ENCODE data around the gene GRID2IP. TPM values are rescaled to one million over a fixed set of nuclear protein-coding genes. Genes with fewer than 3 reads are reported as not detected.

GRID2IP gene
- total RNA-seq, 2 donors from 2014 or later = 0.37 to 0.45 TPM

- intact Hi-C loops (cut with DNase I) = no loop called here
- DNase-seq = no peak
- Histone ChIP-seq H3K4me3 (no peak overlapping the region), H3K9ac (ENCODE audit: low read depth in 2 of 2, low read length in 2 of 2) (no peak overlapping the region), H3K4me1 (no peaks in the 10 kb centered on the region), H3K27ac (no peak overlapping the region), H3K9me3 (no peaks in the 10 kb centered on the region), H3K36me3 (no peaks in the 10 kb centered on the region), H3K27me3 (no peaks in the 10 kb centered on the region)
- TF ChIP-seq CTCF (IDR thresholded peaks at IDR 0.05) = no peak
These were observed 8.9 kb downstream of the GRID2IP start for GRCh38 chr7:6542368-6542767.

GRCh38 chr7:6536262-6537260 is 14.7 kb downstream of the GRID2IP start:
- intact Hi-C loops (cut with DNase I) = no loop called here
- Histone ChIP-seq H3K27me3 (peaks cover 12% of the 10 kb centered on the region), H3K4me3 (peak overlapping the region; percentile 11), H3K36me3 (no peaks in the 10 kb centered on the region), H3K27ac (no peak overlapping the region), H3K9ac (ENCODE audit: low read depth in 2 of 2, low read length in 2 of 2) (peak overlapping the region in 1 of 2 donors; percentile 12), H3K4me1 (no peaks in the 10 kb centered on the region), H3K9me3 (no peaks in the 10 kb centered on the region)
- no peak for TF ChIP-seq CTCF (IDR thresholded peaks at IDR 0.05)
- no peak for DNase-seq

GRCh38 chr7:6533893-6534495 is 17.3 kb downstream of the GRID2IP start:
- no peak for TF ChIP-seq CTCF (IDR thresholded peaks at IDR 0.05)
- intact Hi-C loops (cut with DNase I) = no loop called here
- DNase-seq = no peak
- H3K27me3 ChIP-seq = peaks cover 26% of the 10 kb centered on the region
- no peaks in the 10 kb centered on the region for H3K9me3 ChIP-seq
- no peaks in the 10 kb centered on the region for H3K4me1 ChIP-seq
- no peak overlapping the region for H3K27ac ChIP-seq
- H3K9ac ChIP-seq (ENCODE audit: low read depth in 2 of 2, low read length in 2 of 2) = no peak overlapping the region
- no peaks in the 10 kb centered on the region for H3K36me3 ChIP-seq
- no peak overlapping the region for H3K4me3 ChIP-seq

DNA sequence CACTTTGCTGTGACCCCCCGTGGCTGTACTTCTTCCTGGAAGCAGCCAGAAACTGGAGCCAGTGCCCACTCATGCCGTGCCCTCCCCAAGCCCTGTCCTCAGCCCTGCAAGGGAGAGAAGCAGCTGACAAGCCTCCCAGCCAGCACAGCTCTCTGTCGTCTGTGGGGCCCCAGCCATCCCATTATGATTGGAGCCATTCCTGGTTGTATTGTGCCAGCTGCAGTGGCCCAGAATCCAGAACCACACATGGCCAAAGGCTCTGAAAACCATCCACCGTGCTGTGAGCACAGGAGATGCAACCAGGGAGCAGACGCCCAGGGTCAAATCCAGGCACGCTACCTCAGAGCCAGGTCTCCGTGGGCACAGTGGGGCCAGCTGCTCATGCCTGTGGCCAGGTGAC is 18.7 kb downstream of the GRID2IP start:
- H3K4me1 ChIP-seq = no peaks in the 10 kb centered on the region
- no peak for TF ChIP-seq CTCF (IDR thresholded peaks at IDR 0.05)
- DNase-seq = no peak
- intact Hi-C loops (cut with DNase I) = no loop called here
- no peak overlapping the region for H3K4me3 ChIP-seq
- no peaks in the 10 kb centered on the region for H3K9me3 ChIP-seq
- no peak overlapping the region for H3K27ac ChIP-seq
- H3K27me3 ChIP-seq = peaks cover 26% of the 10 kb centered on the region
- H3K36me3 ChIP-seq = no peaks in the 10 kb centered on the region
- H3K9ac ChIP-seq (ENCODE audit: low read depth in 2 of 2, low read length in 2 of 2) = no peak overlapping the region

DNA sequence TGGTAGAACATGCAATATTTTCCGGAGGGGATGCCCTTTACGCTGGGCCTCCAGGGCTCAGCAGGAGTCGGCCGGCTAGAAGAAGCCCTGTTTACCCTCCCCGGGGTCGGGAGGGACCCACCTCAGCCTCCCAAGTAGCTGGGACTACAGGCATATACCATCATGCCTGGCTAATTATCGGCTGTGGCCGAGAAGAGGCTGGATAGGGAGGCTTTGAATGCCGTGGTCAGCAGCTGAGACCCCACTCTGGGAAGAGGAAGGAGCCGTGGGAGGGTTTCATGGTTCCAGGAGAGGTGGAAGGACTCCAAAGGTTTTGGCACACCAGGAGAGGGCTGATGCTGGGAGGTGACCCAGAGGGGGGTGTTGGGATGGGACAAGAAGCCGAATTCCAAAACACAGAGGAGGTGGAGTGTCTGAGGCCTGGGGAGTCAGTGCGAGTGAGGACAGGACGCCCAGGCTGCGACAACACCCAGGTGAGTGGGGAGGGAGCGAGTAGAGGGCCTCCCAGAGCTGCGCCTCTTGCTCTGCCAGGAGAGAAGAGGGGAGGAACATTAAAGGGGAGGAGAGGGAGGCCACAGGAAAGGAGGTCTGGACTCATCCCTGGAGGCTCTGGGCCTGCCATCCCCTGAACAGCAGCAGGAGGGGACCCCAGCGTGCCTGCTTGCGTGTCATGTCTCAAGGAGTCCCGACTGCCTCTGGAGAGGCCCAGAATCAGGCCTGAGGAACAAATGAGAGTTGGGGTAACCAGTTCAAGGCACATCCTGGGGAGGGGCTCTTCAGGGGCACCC is 19.6 kb downstream of the GRID2IP start:
- intact Hi-C loops (cut with DNase I) = no loop called here
- no peak for TF ChIP-seq CTCF (IDR thresholded peaks at IDR 0.05)
- H3K36me3 ChIP-seq = no peaks in the 10 kb centered on the region
- no peak for DNase-seq
- H3K27ac ChIP-seq = no peak overlapping the region
- no peak overlapping the region for H3K9ac ChIP-seq (ENCODE audit: low read depth in 2 of 2, low read length in 2 of 2)
- H3K4me1 ChIP-seq = no peaks in the 10 kb centered on the region
- no peaks in the 10 kb centered on the region for H3K9me3 ChIP-seq
- H3K4me3 ChIP-seq = no peak overlapping the region
- H3K27me3 ChIP-seq = peaks cover 31% of the 10 kb centered on the region
